Subcutaneous adipose tissue (tissue), 4 donors: Measurements from ENCODE around the gene UBE2J2. TPM values are rescaled to one million over a fixed set of nuclear protein-coding genes. Genes with fewer than 3 reads are reported as not detected.

Experiments used
- total RNA-seq, 4 donors: library from RNA; depleted of rRNA; stranded (reverse); fragments of >200 nt; gene quantifications; one replicate each; pipeline ENCODE4 v1.1.0, GENCODE V29; 2016
- TF ChIP-seq, protein P1 (sequence below): fragments of 450-650 bp; IDR thresholded peaks from one replicate; pipeline ENCODE4 v1.5.1; 2016; ENCODE audit warnings: low read depth, mild to moderate bottlenecking, control low read depth, antibody characterized with exemption, moderate library complexity

The UBE2J2 gene
- total RNA-seq, 4 donors from 2014 or later, result 20.1 to 35.4 (median 33.5) TPM

DNA sequence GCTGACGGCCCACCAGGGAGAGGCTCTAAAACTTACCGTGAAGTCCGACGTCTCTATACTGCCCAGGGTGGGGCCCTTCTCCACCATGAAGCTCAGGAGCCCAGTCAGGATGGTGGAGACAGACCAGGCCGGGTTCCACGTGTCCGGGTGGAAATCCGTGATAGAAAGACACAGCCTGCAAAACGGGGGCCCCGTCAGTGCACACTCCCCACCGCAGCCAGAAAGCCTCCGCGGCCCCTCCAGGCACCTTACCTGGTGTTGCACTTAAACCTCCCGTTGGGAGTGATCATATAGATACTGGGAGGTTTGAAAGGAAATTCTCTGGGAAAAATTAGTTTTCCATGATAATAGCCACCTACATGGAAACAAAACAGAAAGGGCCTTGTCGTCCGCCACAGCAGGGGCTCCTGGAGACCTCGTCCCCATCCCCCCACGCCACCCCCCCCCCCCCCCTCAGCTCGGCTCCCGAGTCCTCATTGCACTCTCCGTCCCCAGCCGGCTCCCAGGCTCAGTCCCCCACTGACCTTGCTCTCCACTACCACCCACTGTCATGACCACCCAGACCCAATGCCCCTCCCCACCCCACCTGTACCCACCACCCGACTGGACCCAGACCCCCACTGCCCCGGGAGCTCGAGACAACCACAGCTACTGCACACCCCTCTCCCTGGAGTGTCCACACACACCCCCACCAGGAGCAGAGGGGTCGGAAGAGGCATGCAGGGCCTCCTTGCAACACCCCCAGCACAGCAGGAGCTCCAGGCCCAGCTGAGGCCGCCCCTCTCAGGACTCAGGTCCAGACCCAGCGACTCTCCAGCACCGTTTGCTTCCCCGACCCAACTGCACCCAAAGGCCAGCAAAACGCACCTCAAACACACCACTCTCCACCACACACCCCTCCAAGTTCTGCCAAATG is 16.4 kb downstream of the UBE2J2 start:
- TF ChIP-seq, protein P1, sequence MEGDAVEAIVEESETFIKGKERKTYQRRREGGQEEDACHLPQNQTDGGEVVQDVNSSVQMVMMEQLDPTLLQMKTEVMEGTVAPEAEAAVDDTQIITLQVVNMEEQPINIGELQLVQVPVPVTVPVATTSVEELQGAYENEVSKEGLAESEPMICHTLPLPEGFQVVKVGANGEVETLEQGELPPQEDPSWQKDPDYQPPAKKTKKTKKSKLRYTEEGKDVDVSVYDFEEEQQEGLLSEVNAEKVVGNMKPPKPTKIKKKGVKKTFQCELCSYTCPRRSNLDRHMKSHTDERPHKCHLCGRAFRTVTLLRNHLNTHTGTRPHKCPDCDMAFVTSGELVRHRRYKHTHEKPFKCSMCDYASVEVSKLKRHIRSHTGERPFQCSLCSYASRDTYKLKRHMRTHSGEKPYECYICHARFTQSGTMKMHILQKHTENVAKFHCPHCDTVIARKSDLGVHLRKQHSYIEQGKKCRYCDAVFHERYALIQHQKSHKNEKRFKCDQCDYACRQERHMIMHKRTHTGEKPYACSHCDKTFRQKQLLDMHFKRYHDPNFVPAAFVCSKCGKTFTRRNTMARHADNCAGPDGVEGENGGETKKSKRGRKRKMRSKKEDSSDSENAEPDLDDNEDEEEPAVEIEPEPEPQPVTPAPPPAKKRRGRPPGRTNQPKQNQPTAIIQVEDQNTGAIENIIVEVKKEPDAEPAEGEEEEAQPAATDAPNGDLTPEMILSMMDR, result no peak

DNA sequence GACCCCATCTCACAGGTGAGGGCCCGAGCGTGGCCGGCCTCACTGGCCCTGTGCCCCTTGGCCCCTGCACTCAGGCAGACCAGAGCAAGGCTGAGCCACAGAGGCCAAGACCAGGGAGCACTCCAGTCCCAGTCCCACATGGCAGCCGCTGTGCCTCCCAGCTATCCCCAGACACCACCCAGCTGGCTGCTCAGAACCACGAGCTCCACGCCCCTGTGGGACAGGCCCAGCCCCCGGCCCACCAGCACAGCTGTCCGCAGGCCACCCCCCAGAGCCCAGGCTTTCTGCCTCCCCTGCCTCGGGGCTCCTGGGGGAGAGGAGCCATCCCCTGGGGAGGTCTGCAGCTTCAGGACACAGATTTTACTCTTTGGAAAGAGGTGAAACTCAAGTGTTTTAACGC is 18.0 kb downstream of the UBE2J2 start:
- TF ChIP-seq, protein P1, result no peak

DNA sequence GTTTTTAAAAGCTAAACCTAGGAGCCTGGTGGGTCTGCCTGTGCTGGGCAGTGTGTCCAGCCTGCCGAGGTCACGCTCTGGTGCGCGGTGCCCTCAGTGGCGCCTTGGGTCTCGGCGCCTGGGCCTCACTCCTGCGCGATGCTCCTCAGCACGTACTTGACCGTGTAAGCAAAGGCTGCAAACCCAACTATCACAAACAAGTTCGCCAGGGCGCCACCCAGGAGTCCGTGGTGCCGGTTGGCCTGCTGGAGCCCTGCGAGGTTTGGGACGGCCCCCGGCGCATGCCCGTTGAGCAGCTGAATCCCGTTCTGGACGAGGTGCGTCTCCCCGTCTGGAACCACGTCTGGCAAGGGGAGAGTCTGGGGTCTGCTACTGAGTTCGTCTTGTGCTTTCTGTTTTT is 18.6 kb downstream of the UBE2J2 start:
- TF ChIP-seq, protein P1, result no peak

DNA sequence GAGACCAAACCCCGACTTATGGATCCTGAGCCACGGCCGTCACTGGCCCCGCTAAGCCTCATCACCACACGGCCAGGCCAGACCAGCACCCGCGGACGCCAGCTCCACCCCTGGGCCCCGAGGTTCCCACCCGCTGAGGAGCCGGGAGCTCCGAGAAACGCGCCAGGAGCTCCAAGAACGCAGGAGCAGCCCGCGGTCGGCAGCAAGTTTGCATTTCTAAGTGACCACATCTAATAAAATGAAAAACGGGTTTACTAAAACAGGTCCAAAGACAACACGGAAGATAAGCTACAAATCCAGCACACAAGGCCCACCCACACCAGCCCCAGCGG is 19.0 kb downstream of the UBE2J2 start:
- TF ChIP-seq, protein P1, result no peak

- TF ChIP-seq, protein P1, result no peak
Measured at GRCh38 chr1:1253972-1254666, 19.5 kb downstream of the UBE2J2 start.

GRCh38 chr1:1253314-1253713 is 20.3 kb downstream of the UBE2J2 start:
- TF ChIP-seq, protein P1, result no peak

- TF ChIP-seq, protein P1, result no peak
Measured at GRCh38 chr1:1250786-1251284, 22.8 kb downstream of the UBE2J2 start.
